PFSK-1 (cell line): ENCODE results near the gene EEF1AKMT3.

Experiments used
- FOXP2 ChIP-seq: optimal IDR thresholded peaks from 2 replicates; pipeline ENCODE3; 2011; ENCODE audit warnings: borderline replicate concordance, control low read depth, inconsistent platforms; ENCODE audit not compliant: insufficient read depth; ENCODE audit errors: extremely low read length, extremely low read depth
- POLR2AphosphoS5 ChIP-seq: IDR thresholded peaks from 2 replicates; pipeline ENCODE4 v1.6.1; 2012; ENCODE audit warnings: low read depth, mild to moderate bottlenecking, control low read depth, low read length, moderate library complexity
- SIN3A ChIP-seq: IDR thresholded peaks from 2 replicates; pipeline ENCODE4 v1.6.1; 2012; ENCODE audit warnings: mild to moderate bottlenecking, low read length, moderate library complexity, borderline replicate concordance; ENCODE audit not compliant: insufficient read depth
- TAF1 ChIP-seq: IDR thresholded peaks from 2 replicates; pipeline ENCODE4 v1.6.1; 2012; ENCODE audit warnings: low read length, control low read depth, borderline replicate concordance; ENCODE audit not compliant: insufficient read depth
- TF ChIP-seq, protein P1 (sequence below), 2 experiments: IDR thresholded peaks; 2 replicates each; pipeline versions ENCODE4 v1.6.1 to v1.8.0; 2011 to 2012; ENCODE audit warnings: low read depth in 2 of 2, low read length in 2 of 2, control low read depth in 1 of 2, inconsistent platforms in 1 of 2, mild to moderate bottlenecking in 1 of 2, moderate library complexity in 1 of 2; ENCODE audit not compliant: insufficient read depth in 1 of 2

Gene EEF1AKMT3

GRCh38 chr12:57769594-57769993 is 2.8 kb upstream of the EEF1AKMT3 start:
- TF ChIP-seq POLR2AphosphoS5 (no peak), SIN3A (no peak), FOXP2 (no peak), TAF1 (no peak)
- TF ChIP-seq, protein P1, sequence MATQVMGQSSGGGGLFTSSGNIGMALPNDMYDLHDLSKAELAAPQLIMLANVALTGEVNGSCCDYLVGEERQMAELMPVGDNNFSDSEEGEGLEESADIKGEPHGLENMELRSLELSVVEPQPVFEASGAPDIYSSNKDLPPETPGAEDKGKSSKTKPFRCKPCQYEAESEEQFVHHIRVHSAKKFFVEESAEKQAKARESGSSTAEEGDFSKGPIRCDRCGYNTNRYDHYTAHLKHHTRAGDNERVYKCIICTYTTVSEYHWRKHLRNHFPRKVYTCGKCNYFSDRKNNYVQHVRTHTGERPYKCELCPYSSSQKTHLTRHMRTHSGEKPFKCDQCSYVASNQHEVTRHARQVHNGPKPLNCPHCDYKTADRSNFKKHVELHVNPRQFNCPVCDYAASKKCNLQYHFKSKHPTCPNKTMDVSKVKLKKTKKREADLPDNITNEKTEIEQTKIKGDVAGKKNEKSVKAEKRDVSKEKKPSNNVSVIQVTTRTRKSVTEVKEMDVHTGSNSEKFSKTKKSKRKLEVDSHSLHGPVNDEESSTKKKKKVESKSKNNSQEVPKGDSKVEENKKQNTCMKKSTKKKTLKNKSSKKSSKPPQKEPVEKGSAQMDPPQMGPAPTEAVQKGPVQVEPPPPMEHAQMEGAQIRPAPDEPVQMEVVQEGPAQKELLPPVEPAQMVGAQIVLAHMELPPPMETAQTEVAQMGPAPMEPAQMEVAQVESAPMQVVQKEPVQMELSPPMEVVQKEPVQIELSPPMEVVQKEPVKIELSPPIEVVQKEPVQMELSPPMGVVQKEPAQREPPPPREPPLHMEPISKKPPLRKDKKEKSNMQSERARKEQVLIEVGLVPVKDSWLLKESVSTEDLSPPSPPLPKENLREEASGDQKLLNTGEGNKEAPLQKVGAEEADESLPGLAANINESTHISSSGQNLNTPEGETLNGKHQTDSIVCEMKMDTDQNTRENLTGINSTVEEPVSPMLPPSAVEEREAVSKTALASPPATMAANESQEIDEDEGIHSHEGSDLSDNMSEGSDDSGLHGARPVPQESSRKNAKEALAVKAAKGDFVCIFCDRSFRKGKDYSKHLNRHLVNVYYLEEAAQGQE (IDR thresholded peaks at IDR 0.05; ENCODE audit: insufficient read depth in 1 of 2, low read depth in 2 of 2, low read length in 2 of 2), result no peak

DNA sequence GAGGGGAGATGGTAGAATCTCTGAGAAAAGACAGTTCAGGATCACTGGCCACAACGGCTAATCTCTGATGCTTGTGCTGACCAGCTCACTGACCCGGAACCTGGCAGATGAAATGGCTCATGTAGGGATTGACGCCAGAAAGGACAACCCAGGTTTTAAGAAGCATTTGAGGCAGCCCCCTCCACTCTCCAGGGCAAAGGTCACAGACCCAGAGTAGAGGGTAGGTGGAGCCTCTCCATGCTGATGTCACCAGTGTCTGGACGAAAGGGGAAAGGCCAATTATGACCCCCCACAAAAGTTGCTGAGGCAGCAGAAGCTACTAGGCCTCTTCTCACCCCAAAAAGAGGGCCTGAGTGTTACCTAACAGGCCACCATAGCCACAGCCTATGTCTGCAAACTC is 1.7 kb upstream of the EEF1AKMT3 start:
- no peak for TF ChIP-seq SIN3A

DNA sequence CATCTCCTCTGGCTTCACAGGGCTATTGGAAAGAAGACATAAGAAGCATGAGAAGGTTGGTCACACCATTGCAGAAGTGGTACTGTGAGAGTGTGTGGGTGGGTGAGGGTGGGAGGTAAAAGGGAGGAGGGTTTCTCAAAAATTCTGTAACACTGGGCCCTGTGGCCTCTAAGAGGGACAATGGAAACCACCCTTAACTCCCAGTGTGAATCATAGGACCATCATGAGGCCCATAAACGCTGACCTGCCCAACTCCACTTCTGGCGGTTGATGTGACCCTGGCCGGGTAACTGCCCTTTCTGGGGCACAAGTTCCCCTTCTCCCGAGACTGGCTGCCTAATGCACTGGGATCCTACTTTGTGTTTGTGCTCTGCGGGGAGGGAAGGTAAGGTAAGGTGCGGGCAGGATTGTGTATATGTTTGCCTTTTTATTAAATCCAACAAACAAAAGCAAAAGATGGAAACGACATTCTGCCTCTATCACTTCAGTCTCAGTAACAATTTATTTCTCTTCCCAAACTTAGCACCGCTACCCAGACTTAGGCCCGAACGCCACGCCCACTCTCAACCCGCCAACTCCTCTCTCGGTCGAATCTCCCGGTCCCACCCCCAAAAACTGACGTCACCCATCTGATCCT is 1.1 kb upstream of the EEF1AKMT3 start:
- TF ChIP-seq SIN3A, result no peak
- no peak for TF ChIP-seq POLR2AphosphoS5
- no peak for TF ChIP-seq TAF1
- TF ChIP-seq, protein P1 (IDR thresholded peaks at IDR 0.05; ENCODE audit: insufficient read depth in 1 of 2, low read depth in 2 of 2, low read length in 2 of 2), result no peak
- TF ChIP-seq FOXP2, result no peak

DNA sequence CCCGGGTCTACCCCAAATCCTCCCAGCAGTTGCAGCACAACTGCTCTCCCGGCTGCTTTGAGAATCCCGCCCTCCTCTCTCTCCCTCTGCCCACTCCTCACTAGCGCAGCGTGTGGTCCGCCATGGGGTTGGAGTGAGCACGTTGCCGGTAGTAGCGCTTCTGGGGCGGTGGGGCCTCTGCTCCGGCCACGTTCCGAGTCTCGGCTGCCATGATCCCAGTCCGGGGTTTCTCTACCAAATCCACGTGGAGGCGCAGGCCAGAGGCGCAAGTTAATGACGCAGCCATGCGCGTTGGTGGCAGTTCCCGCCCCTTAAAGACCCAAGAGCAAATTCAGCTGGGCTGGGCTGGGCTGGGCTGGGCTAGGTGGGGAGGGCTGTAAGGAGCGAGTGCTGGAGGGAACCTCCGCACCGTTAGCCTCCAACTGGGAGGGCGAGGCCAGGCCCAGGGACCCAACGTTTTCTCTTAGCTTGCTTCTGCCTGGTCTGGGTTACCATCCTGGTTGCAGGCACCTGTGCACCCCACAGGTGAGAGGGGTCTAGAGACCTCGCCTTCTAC is 463 bp upstream of the EEF1AKMT3 start, which contains the start of gene METTL1:
Gene METTL1, minus strand, starts transcription at position 233 of the 556 bp plus-strand sequence. Its CDS starts 22 bp downstream, at position 211.
- TF ChIP-seq POLR2AphosphoS5 (peak; percentile 88), TAF1 (peak; percentile 89; the same call in 1 of the 2 replicates), SIN3A (peak; percentile 100), FOXP2 (no peak)
- TF ChIP-seq, protein P1 (IDR thresholded peaks at IDR 0.05; ENCODE audit: insufficient read depth in 1 of 2, low read depth in 2 of 2, low read length in 2 of 2), result peak in 1 of 2 experiments; percentile 71; a peak in 1 of 4 replicates

DNA sequence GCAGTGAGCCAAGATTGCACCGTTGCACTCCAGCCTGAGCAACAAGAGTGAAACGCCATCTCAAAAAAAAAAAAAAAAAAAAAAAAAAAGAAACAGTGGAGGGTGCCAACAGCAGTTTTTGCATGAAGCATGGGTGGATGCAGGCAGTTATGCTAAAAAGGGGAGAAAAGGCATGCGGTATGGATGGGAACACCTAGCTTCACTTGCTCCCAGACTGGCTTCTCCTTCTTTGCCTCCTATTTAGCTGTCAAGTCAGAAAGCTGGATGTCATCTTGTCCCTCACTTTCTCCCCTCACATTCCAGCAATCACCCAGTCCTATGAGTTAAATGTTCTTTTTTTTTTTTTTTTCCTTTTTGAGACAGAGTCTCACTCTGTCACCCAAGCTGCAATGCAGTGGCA is 2.6 kb downstream of the EEF1AKMT3 start:
- TF ChIP-seq SIN3A, result no peak
- no peak for TF ChIP-seq FOXP2
- no peak for TF ChIP-seq POLR2AphosphoS5

DNA sequence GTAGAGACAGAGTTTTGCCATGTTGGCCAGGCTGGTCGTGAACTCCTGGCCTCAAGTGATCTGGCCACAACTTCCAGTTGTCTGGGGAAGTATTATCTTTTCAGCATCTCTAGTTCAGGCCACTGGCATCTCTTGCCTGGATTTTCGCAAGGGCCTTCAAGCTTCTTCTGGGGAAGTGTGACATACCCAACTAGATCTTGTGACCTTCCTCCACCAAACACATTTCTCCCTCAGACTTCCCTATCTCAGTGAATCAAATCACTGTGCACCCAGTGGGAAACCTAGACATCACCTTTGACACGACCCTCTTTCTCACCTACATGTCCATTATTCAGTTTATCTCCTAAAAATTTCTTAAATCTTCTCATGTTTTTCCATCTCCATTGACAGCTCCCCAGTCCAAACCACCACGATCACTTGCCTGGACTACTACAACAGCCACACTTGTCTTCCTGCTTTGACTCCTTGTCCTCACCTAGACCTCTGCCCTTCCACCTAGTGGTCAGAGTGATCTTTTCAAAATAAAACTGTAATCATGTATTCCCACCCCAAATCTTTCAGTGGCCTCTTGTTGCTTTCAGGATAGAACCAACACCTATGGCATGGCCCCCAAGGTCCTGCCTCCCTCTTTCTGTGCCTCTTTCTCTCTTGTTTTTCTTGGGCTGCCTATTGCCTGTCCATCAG is 3.3 kb downstream of the EEF1AKMT3 start:
- no peak for TF ChIP-seq POLR2AphosphoS5
- no peak for TF ChIP-seq TAF1
- no peak for TF ChIP-seq FOXP2
- no peak for TF ChIP-seq SIN3A
- TF ChIP-seq, protein P1 (IDR thresholded peaks at IDR 0.05; ENCODE audit: insufficient read depth in 1 of 2, low read depth in 2 of 2, low read length in 2 of 2), result no peak
